Esophagus muscularis mucosa (tissue), 4 donors: Measurements from ENCODE around the gene CEP57L1. TPM values are rescaled to one million over a fixed set of nuclear protein-coding genes. Genes with fewer than 3 reads are reported as not detected.
"Not testable (repeated sequence)": the region's sequence is repeated elsewhere in the genome, so short reads cannot be mapped to it uniquely, and the experiment has no call there.

ENCODE experiments used
- DNase-seq: peaks from one replicate; pipeline ENCODE4 v3.0.0-alpha.2; 2017; ENCODE audit errors: extremely low spot score
- H3K27ac ChIP-seq, 4 donors: fragments of 200-600 bp; sonication (generic); replicated peaks in 1 of 4; 1 replicate in 3 of 4; 2 replicates in 1 of 4; pipeline ENCODE4 v1.5.1; 2016 to 2019; ENCODE audit warnings: mild to moderate bottlenecking in 1 of 4
- H3K27me3 ChIP-seq, 4 donors: fragments of 200-600 bp; sonication (generic); one replicate each; pipeline versions ENCODE4 v1.5.1 to v1.6.0; 2016 to 2019
- H3K36me3 ChIP-seq, 4 donors: fragments of 200-600 bp; sonication (generic); one replicate each; pipeline ENCODE4 v1.5.1; 2016 to 2019
- H3K4me1 ChIP-seq, 4 donors: fragments of 200-600 bp; sonication (generic); one replicate each; pipeline ENCODE4 v1.5.1; 2016 to 2019
- H3K4me3 ChIP-seq, 4 donors: fragments of 200-600 bp; sonication (generic); 1 replicate in 2 of 4; 2 replicates in 2 of 4; pipeline ENCODE4 v1.5.1; 2016 to 2019; ENCODE audit warnings: mild to moderate bottlenecking in 4 of 4, moderate library complexity in 1 of 4
- H3K9me3 ChIP-seq, 4 donors: fragments of 200-600 bp; sonication (generic); 1 replicate in 3 of 4; 2 replicates in 1 of 4; pipeline ENCODE4 v1.5.1; 2016 to 2019
- CTCF ChIP-seq, 3 experiments: fragments of 200-600 bp in 2 of 3; fragments of 450-650 bp in 1 of 3; sonication (generic) in 2 of 3; IDR thresholded peaks; one replicate each; pipeline ENCODE4 v1.5.1; 2017 to 2019; ENCODE audit warnings: antibody characterized with exemption in 3 of 3, mild to moderate bottlenecking in 2 of 3, moderate library complexity in 1 of 3
- EP300 ChIP-seq: sonication (generic); formaldehyde crosslinking; IDR thresholded peaks from one replicate; pipeline ENCODE4 v1.6.1; 2017; ENCODE audit warnings: antibody characterized with exemption
- POLR2A ChIP-seq: fragments of 450-650 bp; IDR thresholded peaks from one replicate; pipeline ENCODE4 v1.6.1; 2017; ENCODE audit warnings: antibody characterized with exemption, moderate library complexity, mild to moderate bottlenecking, low read depth
- POLR2AphosphoS5 ChIP-seq, 2 donors: sonication (generic); formaldehyde crosslinking; IDR thresholded peaks; one replicate each; pipeline ENCODE4 v1.6.1; 2017; ENCODE audit warnings: antibody characterized with exemption in 2 of 2
- WGBS: methylation state at CpG from one replicate; pipeline ENCODE4 v1.1.5; 2018; 5-methylcytosine and 5-hydroxymethylcytosine counted together
- intact Hi-C: fragments of 100-400 bp; cut with DNase I; formaldehyde crosslinking; loops from one replicate; pipeline ENCODE4 v1.15.1; 2023
- total RNA-seq, 4 donors: library from RNA; depleted of rRNA; stranded (reverse); fragments of >200 nt; gene quantifications; one replicate each; pipeline versions ENCODE4 v1.1.0 to v1.2.1, GENCODE V29; 2016

CEP57L1 gene
- total RNA-seq, 4 donors from 2014 or later: 11.9 to 19.9 (median 13.9) TPM

- no peaks in the 10 kb centered on the region for H3K36me3 ChIP-seq
- H3K27ac ChIP-seq: peak overlapping the region in 2 of 4 donors; percentile 28 to 32
- H3K4me1 ChIP-seq: peaks cover 25 to 46% (median 45%) of the 10 kb centered on the region in 4 donors
- no peaks in the 10 kb centered on the region for H3K9me3 ChIP-seq
- H3K27me3 ChIP-seq: no peaks in the 10 kb centered on the region
- intact Hi-C loops: no loop called here
- no peak overlapping the region for H3K4me3 ChIP-seq
- TF ChIP-seq POLR2A (no peak), CTCF (IDR thresholded peaks at IDR 0.05) (no peak), EP300 (no peak), POLR2AphosphoS5 (IDR thresholded peaks at IDR 0.05) (no peak)
- DNase-seq: no peak
These were observed 26.1 kb downstream of the CEP57L1 start for GRCh38 chr6:109121411-109121810.

- DNase-seq: no peak
- no peaks in the 10 kb centered on the region for H3K27me3 ChIP-seq
- H3K4me3 ChIP-seq: no peak overlapping the region
- no peak overlapping the region for H3K27ac ChIP-seq
- TF ChIP-seq EP300 (no peak), POLR2A (no peak), CTCF (IDR thresholded peaks at IDR 0.05) (no peak), POLR2AphosphoS5 (IDR thresholded peaks at IDR 0.05) (no peak)
- intact Hi-C loops: no loop called here
- WGBS: 96% methylated on average over 2 of the region's 2 CpGs
- H3K9me3 ChIP-seq: no peaks in the 10 kb centered on the region
- peaks cover 16 to 27% (median 26%) of the 10 kb centered on the region in 4 donors for H3K4me1 ChIP-seq
- peaks cover 0 to 3% (median 0%) of the 10 kb centered on the region in 4 donors for H3K36me3 ChIP-seq
These were observed 28.9 kb downstream of the CEP57L1 start for GRCh38 chr6:109124219-109124618.

GRCh38 chr6:109125504-109125903, 30.2 kb downstream of the CEP57L1 start:
- TF ChIP-seq CTCF (IDR thresholded peaks at IDR 0.05): no peak
- no peak for TF ChIP-seq POLR2A
- no peak for TF ChIP-seq EP300
- TF ChIP-seq POLR2AphosphoS5 (IDR thresholded peaks at IDR 0.05): no peak
- intact Hi-C loops: no loop called here
- DNase-seq: no peak
- no peaks in the 10 kb centered on the region for H3K9me3 ChIP-seq
- no peaks in the 10 kb centered on the region for H3K27me3 ChIP-seq
- peaks cover 0 to 6% (median 0%) of the 10 kb centered on the region in 4 donors for H3K36me3 ChIP-seq
- no peak overlapping the region for H3K4me3 ChIP-seq
- no peak overlapping the region for H3K27ac ChIP-seq
- 83% methylated on average over 3 of the region's 3 CpGs for WGBS
- H3K4me1 ChIP-seq: peaks cover 12 to 18% (median 17%) of the 10 kb centered on the region in 4 donors

- Histone ChIP-seq H3K27ac (no peak overlapping the region), H3K27me3 (no peaks in the 10 kb centered on the region), H3K4me1 (no peaks in the 10 kb centered on the region), H3K4me3 (no peak overlapping the region), H3K36me3 (peaks cover 0 to 6% (median 0%) of the 10 kb centered on the region in 4 donors), H3K9me3 (no peaks in the 10 kb centered on the region)
- WGBS: 92% methylated on average over 3 of the region's 3 CpGs
- TF ChIP-seq EP300 (no peak), POLR2AphosphoS5 (IDR thresholded peaks at IDR 0.05) (no peak), POLR2A (no peak), CTCF (IDR thresholded peaks at IDR 0.05) (no peak)
- intact Hi-C loops: no loop called here
- DNase-seq: no peak
These were observed 34.8 kb downstream of the CEP57L1 start for GRCh38 chr6:109130065-109130464.

- H3K27ac ChIP-seq, H3K36me3 ChIP-seq, H3K4me3 ChIP-seq, intact Hi-C loops, H3K9me3 ChIP-seq, DNase-seq, H3K27me3 ChIP-seq, H3K4me1 ChIP-seq: not testable (repeated sequence)
- WGBS: 100% methylated on average over 1 of the region's 1 CpG
These were observed 40.3 kb downstream of the CEP57L1 start for GRCh38 chr6:109135600-109135999.

- H3K27ac ChIP-seq, DNase-seq, H3K9me3 ChIP-seq, H3K4me3 ChIP-seq, intact Hi-C loops, H3K27me3 ChIP-seq, H3K36me3 ChIP-seq, H3K4me1 ChIP-seq: not testable (repeated sequence)
- WGBS: 97% methylated on average over 6 of the region's 6 CpGs
These were observed 40.7 kb downstream of the CEP57L1 start for GRCh38 chr6:109136039-109136438.

GRCh38 chr6:109136530-109136929, 41.2 kb downstream of the CEP57L1 start:
- H3K4me1 ChIP-seq, intact Hi-C loops, H3K27me3 ChIP-seq, H3K9me3 ChIP-seq, DNase-seq, H3K27ac ChIP-seq, H3K4me3 ChIP-seq: not testable (repeated sequence)
- 97% methylated on average over 6 of the region's 6 CpGs for WGBS
- H3K36me3 ChIP-seq: peaks cover 0 to 11% (median 7%) of the 10 kb centered on the region in 4 donors
